Gastrocnemius medialis (tissue), 4 donors: ENCODE results near the gene B3GLCT. TPM values are rescaled to one million over a fixed set of nuclear protein-coding genes. Genes with fewer than 3 reads are reported as not detected.

ENCODE experiments used
- ATAC-seq, 2 donors: fragments of 150-250 bp; one replicate each; pipeline ENCODE4 v1.9.1; 2016
- DNase-seq, 2 donors: peaks; one replicate each; pipeline ENCODE4 v3.0.0-alpha.2; 2019
- H3K27ac ChIP-seq, 4 donors: fragments of 200-600 bp; sonication (generic); 1 replicate in 1 of 4; 2 replicates in 3 of 4; pipeline ENCODE4 v1.5.1; 2016 to 2018; ENCODE audit warnings: mild to moderate bottlenecking in 2 of 4, moderate library complexity in 1 of 4
- H3K27me3 ChIP-seq, 3 donors: fragments of 200-600 bp; sonication (generic) in 2 of 3; 1 replicate in 1 of 3; 2 replicates in 2 of 3; pipeline versions ENCODE4 v1.5.1 to v1.6.0; 2016 to 2019; ENCODE audit warnings: mild to moderate bottlenecking in 1 of 3, moderate library complexity in 1 of 3
- H3K36me3 ChIP-seq, 2 donors: fragments of 200-600 bp; sonication (generic) in 1 of 2; one replicate each; pipeline ENCODE4 v1.5.1; 2017 to 2018
- H3K4me1 ChIP-seq, 2 donors: fragments of 200-600 bp; sonication (generic) in 1 of 2; one replicate each; pipeline ENCODE4 v1.5.1; 2016 to 2017; ENCODE audit warnings: mild to moderate bottlenecking in 2 of 2
- H3K4me3 ChIP-seq, 4 donors: fragments of 200-600 bp; sonication (generic) in 3 of 4; 1 replicate in 1 of 4; 2 replicates in 3 of 4; pipeline ENCODE4 v1.5.1; 2016 to 2019; ENCODE audit warnings: mild to moderate bottlenecking in 2 of 4
- H3K9me3 ChIP-seq, 3 donors: fragments of 200-600 bp; sonication (generic) in 2 of 3; 1 replicate in 1 of 3; 2 replicates in 2 of 3; pipeline ENCODE4 v1.5.1; 2016 to 2019
- POLR2A ChIP-seq, 2 donors: fragments of 450-650 bp; IDR thresholded peaks; one replicate each; pipeline ENCODE4 v1.6.1; 2017; ENCODE audit warnings: antibody characterized with exemption in 2 of 2, mild to moderate bottlenecking in 2 of 2, moderate library complexity in 2 of 2
- in situ Hi-C, 4 donors: fragments of 200-750 bp; cut with MboI; loops; one replicate each; pipeline versions ENCODE4 v1.15.0 to v1.8.0; 2017; ENCODE audit warnings: low sequenced_read_pairs in 4 of 4
- intact Hi-C: fragments of 100-400 bp; cut with DNase I; formaldehyde crosslinking; loops from one replicate; pipeline ENCODE4 v1.15.1; 2023; ENCODE audit warnings: low total_unique reads
- total RNA-seq, 4 donors: library from RNA; depleted of rRNA; stranded (reverse); fragments of >200 nt; gene quantifications; one replicate each; pipeline versions ENCODE4 v1.1.0 to v1.2.3, GENCODE V29; 2016
- TF ChIP-seq, protein P1 (sequence below), 5 experiments: fragments of 450-650 bp in 3 of 5; fragments of 200-600 bp in 2 of 5; sonication (generic) in 2 of 5; IDR thresholded peaks in 4 of 5; conservative IDR thresholded peaks in 1 of 5; 1 replicate in 4 of 5; 2 replicates in 1 of 5; pipeline ENCODE4 v1.5.1; 2016 to 2019; ENCODE audit warnings: antibody characterized with exemption in 5 of 5, mild to moderate bottlenecking in 3 of 5, moderate library complexity in 3 of 5

Gene B3GLCT
- total RNA-seq, 4 donors from 2014 or later, result 2.4 to 4.8 (median 3.6) TPM

- ATAC-seq (no peak), DNase-seq (no peak)
- no peaks in the 10 kb centered on the region for H3K27me3 ChIP-seq
- no peaks in the 10 kb centered on the region for H3K36me3 ChIP-seq
- H3K4me1 ChIP-seq, result no peaks in the 10 kb centered on the region
- no peak overlapping the region for H3K27ac ChIP-seq
- TF ChIP-seq, protein P1, sequence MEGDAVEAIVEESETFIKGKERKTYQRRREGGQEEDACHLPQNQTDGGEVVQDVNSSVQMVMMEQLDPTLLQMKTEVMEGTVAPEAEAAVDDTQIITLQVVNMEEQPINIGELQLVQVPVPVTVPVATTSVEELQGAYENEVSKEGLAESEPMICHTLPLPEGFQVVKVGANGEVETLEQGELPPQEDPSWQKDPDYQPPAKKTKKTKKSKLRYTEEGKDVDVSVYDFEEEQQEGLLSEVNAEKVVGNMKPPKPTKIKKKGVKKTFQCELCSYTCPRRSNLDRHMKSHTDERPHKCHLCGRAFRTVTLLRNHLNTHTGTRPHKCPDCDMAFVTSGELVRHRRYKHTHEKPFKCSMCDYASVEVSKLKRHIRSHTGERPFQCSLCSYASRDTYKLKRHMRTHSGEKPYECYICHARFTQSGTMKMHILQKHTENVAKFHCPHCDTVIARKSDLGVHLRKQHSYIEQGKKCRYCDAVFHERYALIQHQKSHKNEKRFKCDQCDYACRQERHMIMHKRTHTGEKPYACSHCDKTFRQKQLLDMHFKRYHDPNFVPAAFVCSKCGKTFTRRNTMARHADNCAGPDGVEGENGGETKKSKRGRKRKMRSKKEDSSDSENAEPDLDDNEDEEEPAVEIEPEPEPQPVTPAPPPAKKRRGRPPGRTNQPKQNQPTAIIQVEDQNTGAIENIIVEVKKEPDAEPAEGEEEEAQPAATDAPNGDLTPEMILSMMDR (IDR thresholded peaks at IDR 0.05 in 4 of 5, conservative IDR thresholded peaks at IDR 0.05 in 1 of 5), result no peak
- no peak for TF ChIP-seq POLR2A (IDR thresholded peaks at IDR 0.05)
- H3K9me3 ChIP-seq, result no peaks in the 10 kb centered on the region
- in situ Hi-C loops, result loop anchor here in 3 of 4 donors (25.0 kb wide), 1 partner anchor 490 kb away; the partner anchor contains the start of gene RXFP2 (in 3 of the 3)
- no peak overlapping the region for H3K4me3 ChIP-seq
- intact Hi-C loops, result no loop called here
Measured at GRCh38 chr13:31246918-31247317, 47.1 kb downstream of the B3GLCT start.

DNA sequence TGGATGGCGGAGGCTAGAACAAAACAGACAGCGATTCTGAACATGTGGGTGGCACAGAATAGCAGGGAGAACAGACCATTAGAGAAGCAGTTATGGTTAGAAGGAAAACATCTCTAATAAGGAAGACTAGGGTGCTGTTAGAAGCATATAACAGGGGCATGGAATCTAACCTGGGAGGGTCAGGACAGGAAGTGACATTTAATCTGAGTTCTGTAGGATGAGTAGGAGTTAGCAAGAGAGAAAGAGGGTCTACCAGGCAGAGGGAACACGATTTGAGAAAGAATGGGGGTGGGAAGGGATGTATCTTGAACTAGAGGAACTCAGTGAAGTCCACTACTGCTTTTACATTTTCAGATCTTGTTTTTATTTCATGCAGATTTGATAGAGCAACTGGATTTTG lies 48.6 kb downstream of the B3GLCT start:
- in situ Hi-C loops, result loop anchor here in 3 of 4 donors (25.0 kb wide), 1 partner anchor 489 kb away; the partner anchor contains the start of gene RXFP2 (in 3 of the 3)
- intact Hi-C loops, result no loop called here
- no peak for DNase-seq

GRCh38 chr13:31248965-31249539 lies 49.3 kb downstream of the B3GLCT start:
- ATAC-seq, result no peak
- in situ Hi-C loops (loop anchor here in 3 of 4 donors (25.0 kb wide), 1 partner anchor 488 kb away; the partner anchor contains the start of gene RXFP2 (in 3 of the 3)), intact Hi-C loops (no loop called here)
- H3K27ac ChIP-seq, result no peak overlapping the region
- no peaks in the 10 kb centered on the region for H3K27me3 ChIP-seq
- H3K36me3 ChIP-seq, result no peaks in the 10 kb centered on the region
- DNase-seq, result no peak
- TF ChIP-seq POLR2A (IDR thresholded peaks at IDR 0.05), result no peak
- TF ChIP-seq, protein P1 (IDR thresholded peaks at IDR 0.05 in 4 of 5, conservative IDR thresholded peaks at IDR 0.05 in 1 of 5), result no peak
- no peaks in the 10 kb centered on the region for H3K9me3 ChIP-seq
- H3K4me1 ChIP-seq, result no peaks in the 10 kb centered on the region
- H3K4me3 ChIP-seq, result no peak overlapping the region

More for the DNA sequence above, 48.6 kb downstream of the B3GLCT start:
- H3K9me3 ChIP-seq, result no peaks in the 10 kb centered on the region
- H3K4me1 ChIP-seq, result no peaks in the 10 kb centered on the region
- no peaks in the 10 kb centered on the region for H3K27me3 ChIP-seq
- H3K4me3 ChIP-seq, result no peak overlapping the region
- no peaks in the 10 kb centered on the region for H3K36me3 ChIP-seq
- TF ChIP-seq, protein P1 (IDR thresholded peaks at IDR 0.05 in 4 of 5, conservative IDR thresholded peaks at IDR 0.05 in 1 of 5), result no peak
- TF ChIP-seq POLR2A (IDR thresholded peaks at IDR 0.05), result no peak
- ATAC-seq, result no peak
- no peak overlapping the region for H3K27ac ChIP-seq

DNA sequence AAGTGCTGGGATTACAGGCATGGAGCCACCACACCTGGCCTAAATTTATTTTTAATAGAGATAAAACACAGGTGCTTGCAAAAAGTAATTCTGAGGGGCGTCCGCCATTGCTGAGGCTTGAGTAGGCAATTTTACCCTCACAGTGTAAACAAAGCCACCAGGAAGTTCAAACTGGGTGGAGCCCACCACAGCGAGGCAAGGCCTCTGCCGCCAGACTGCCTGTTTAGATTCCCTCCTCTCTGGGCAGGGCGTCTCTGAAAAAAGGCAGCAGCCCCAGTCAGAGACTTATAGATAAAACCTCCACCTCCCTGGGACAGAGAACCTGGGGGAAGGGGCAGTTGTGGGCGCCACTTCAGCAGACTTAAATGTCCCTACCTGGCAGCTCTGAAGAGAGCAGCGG lies 50.7 kb downstream of the B3GLCT start:
- no peak for TF ChIP-seq POLR2A (IDR thresholded peaks at IDR 0.05)
- TF ChIP-seq, protein P1 (IDR thresholded peaks at IDR 0.05 in 4 of 5, conservative IDR thresholded peaks at IDR 0.05 in 1 of 5), result no peak
- in situ Hi-C loops, result no loop called here
- H3K27ac ChIP-seq, result no peak overlapping the region
- no peak overlapping the region for H3K4me3 ChIP-seq
- H3K36me3 ChIP-seq, result no peaks in the 10 kb centered on the region
- ATAC-seq, result no peak
- no peak for DNase-seq
- H3K27me3 ChIP-seq, result no peaks in the 10 kb centered on the region
- H3K4me1 ChIP-seq, result no peaks in the 10 kb centered on the region
- no peaks in the 10 kb centered on the region for H3K9me3 ChIP-seq
- intact Hi-C loops, result no loop called here
